Body of pancreas (tissue), 4 donors: Measurements from ENCODE around the gene LYRM4.

ENCODE experiments used
- CTCF ChIP-seq, 7 experiments: fragments of 450-650 bp in 4 of 7; fragments of 200-600 bp in 3 of 7; sonication (generic) in 3 of 7; IDR thresholded peaks; one replicate each; pipeline ENCODE4 v1.5.1; 2016 to 2019; ENCODE audit warnings: antibody characterized with exemption in 7 of 7
- POLR2A ChIP-seq, 3 donors: fragments of 450-650 bp; IDR thresholded peaks; one replicate each; pipeline ENCODE4 v1.6.1; 2016; ENCODE audit warnings: antibody characterized with exemption in 3 of 3, mild to moderate bottlenecking in 2 of 3

GRCh38 chr6:5197084-5197483, 63.7 kb downstream of the LYRM4 start:
- TF ChIP-seq CTCF (IDR thresholded peaks at IDR 0.05) = no peak
- TF ChIP-seq POLR2A (IDR thresholded peaks at IDR 0.05) = no peak
